Measurements from ENCODE around the gene TCP11L1. TPM values are rescaled to one million over a fixed set of nuclear protein-coding genes. Genes with fewer than 3 reads are reported as not detected.

The TCP11L1 gene
- total and polyA plus RNA-seq, 2 donors (not counting 1 experiment from before 2014, with no cell fraction given), result 7.7 to 19.7 TPM

DNA sequence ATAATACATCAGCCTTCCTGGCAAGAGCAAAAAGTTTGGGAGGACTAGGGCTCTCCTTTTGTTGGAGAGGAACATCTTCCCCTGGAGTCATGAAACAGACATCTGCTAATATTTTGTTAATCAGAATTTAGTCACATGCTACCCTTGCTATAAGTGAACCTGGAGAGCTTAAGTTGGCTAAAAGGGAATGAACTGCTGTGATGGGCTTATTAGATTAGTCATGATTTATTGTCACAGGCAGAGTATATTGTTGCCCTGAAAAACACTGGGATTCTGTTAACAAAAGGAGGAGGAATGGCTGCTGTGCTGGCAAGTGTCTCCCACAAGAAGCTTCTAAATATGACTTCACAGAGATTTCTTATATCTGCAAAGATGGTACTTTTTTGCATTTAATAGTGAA is 16.0 kb downstream of the TCP11L1 start:
- H3K4me2 ChIP-seq (replicated peaks; ENCODE audit: low read depth, low read length, poor library complexity, severe bottlenecking), result no peak overlapping the region
- ATAC-seq (ENCODE audit: low read depth), result no peak
- H3K9ac ChIP-seq (ENCODE audit: low read length), result no peak overlapping the region
- peaks cover 0 to 3% of the 10 kb centered on the region in 2 donors for H3K4me1 ChIP-seq (ENCODE audit: control insufficient read depth in 2 of 2, insufficient read depth in 2 of 2, low read length in 2 of 2)
- intact Hi-C loops (cut with micrococcal nuclease), result no loop called here
- H4K20me1 ChIP-seq (ENCODE audit: control insufficient read depth, insufficient read depth, low read length, poor library complexity, severe bottlenecking), result no peaks in the 10 kb centered on the region
- no peaks in the 10 kb centered on the region for H3K9me3 ChIP-seq (ENCODE audit: control extremely low read depth in 1 of 3, control insufficient read depth in 2 of 3, insufficient read depth in 1 of 3, low read length in 2 of 3)
- Mint-ChIP-seq H3K4me3 (no peak overlapping the region), H3K9me3 (ENCODE audit: insufficient read depth) (no peaks in the 10 kb centered on the region), H3K27ac (no peak overlapping the region), H3K27me3 (no peaks in the 10 kb centered on the region), H3K4me1 (peaks cover 8% of the 10 kb centered on the region)
- no peaks in the 10 kb centered on the region for H3K27me3 ChIP-seq (replicated peaks in 1 of 4; ENCODE audit: control extremely low read depth in 1 of 4, control insufficient read depth in 3 of 4, insufficient read depth in 4 of 4, low read length in 3 of 4)
- H3K4me3 ChIP-seq (ENCODE audit: control extremely low read depth in 1 of 5, extremely low read depth in 1 of 5, insufficient read depth in 1 of 5, low read depth in 2 of 5, low read length in 4 of 5), result no peak overlapping the region
- H3K36me3 ChIP-seq (replicated peaks in 1 of 2; ENCODE audit: control extremely low read depth in 1 of 2, control insufficient read depth in 1 of 2, extremely low read depth in 1 of 2, insufficient read depth in 2 of 2, low read length in 1 of 2), result peaks cover 0 to 23% of the 10 kb centered on the region in 2 experiments
- POLR2A ChIA-PET, result no interaction called here
- H2AFZ ChIP-seq (ENCODE audit: insufficient read depth, low read depth, low read length, poor library complexity, severe bottlenecking), result no peak overlapping the region
- no peak overlapping the region for H3K27ac ChIP-seq (ENCODE audit: low read length in 2 of 2)
- DNase-seq, result no peak
- no peaks in the 10 kb centered on the region for H3K79me2 ChIP-seq (ENCODE audit: control insufficient read depth, insufficient read depth, low read length)
- CTCF ChIA-PET, result interaction anchor here (1.2 to 2.2 kb wide), 2 partner anchors 10 kb away, joined by 4 to 6 read pairs; no protein-coding TSS in a partner anchor
- TF ChIP-seq, protein P1, sequence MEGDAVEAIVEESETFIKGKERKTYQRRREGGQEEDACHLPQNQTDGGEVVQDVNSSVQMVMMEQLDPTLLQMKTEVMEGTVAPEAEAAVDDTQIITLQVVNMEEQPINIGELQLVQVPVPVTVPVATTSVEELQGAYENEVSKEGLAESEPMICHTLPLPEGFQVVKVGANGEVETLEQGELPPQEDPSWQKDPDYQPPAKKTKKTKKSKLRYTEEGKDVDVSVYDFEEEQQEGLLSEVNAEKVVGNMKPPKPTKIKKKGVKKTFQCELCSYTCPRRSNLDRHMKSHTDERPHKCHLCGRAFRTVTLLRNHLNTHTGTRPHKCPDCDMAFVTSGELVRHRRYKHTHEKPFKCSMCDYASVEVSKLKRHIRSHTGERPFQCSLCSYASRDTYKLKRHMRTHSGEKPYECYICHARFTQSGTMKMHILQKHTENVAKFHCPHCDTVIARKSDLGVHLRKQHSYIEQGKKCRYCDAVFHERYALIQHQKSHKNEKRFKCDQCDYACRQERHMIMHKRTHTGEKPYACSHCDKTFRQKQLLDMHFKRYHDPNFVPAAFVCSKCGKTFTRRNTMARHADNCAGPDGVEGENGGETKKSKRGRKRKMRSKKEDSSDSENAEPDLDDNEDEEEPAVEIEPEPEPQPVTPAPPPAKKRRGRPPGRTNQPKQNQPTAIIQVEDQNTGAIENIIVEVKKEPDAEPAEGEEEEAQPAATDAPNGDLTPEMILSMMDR (IDR thresholded peaks at IDR 0.05), result no peak
- no peak for TF ChIP-seq EZH2 (IDR thresholded peaks at IDR 0.05; ENCODE audit: borderline replicate concordance, insufficient read depth, low read depth, low read length, poor library complexity, severe bottlenecking)

DNA sequence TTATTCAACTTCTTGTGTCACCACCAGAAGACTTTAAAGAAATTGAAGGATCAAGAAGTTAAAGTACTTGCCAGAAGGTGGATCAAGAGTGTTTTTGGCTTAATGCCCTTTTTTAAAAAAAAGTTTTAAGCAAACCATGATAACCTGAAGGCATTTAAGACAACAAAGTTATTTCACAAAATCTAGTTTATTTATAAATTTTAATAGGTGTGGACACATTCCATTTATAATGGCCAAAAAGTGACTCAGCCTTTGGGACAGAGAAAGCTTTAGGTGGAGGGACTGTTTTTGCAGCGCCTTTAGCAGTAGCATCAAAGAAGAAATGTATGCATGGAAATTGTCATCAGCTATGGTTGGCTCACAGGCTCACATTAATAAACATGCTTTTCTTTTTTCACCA is 17.9 kb downstream of the TCP11L1 start:
- no peak for ATAC-seq (ENCODE audit: low read depth)
- H3K4me1 ChIP-seq (ENCODE audit: control insufficient read depth in 2 of 2, insufficient read depth in 2 of 2, low read length in 2 of 2), result peaks cover 0 to 3% of the 10 kb centered on the region in 2 donors
- peaks cover 3% of the 10 kb centered on the region for H3K4me1 Mint-ChIP-seq
- H3K79me2 ChIP-seq (ENCODE audit: control insufficient read depth, insufficient read depth, low read length), result no peaks in the 10 kb centered on the region
- H3K9me3 ChIP-seq (ENCODE audit: control extremely low read depth in 1 of 3, control insufficient read depth in 2 of 3, insufficient read depth in 1 of 3, low read length in 2 of 3), result no peaks in the 10 kb centered on the region
- H3K27me3 ChIP-seq (replicated peaks in 1 of 4; ENCODE audit: control extremely low read depth in 1 of 4, control insufficient read depth in 3 of 4, insufficient read depth in 4 of 4, low read length in 3 of 4), result no peaks in the 10 kb centered on the region
- TF ChIP-seq, protein P1 (IDR thresholded peaks at IDR 0.05), result no peak
- TF ChIP-seq EZH2 (IDR thresholded peaks at IDR 0.05; ENCODE audit: borderline replicate concordance, insufficient read depth, low read depth, low read length, poor library complexity, severe bottlenecking), result no peak
- POLR2A ChIA-PET, result no interaction called here
- no peak overlapping the region for H3K4me2 ChIP-seq (replicated peaks; ENCODE audit: low read depth, low read length, poor library complexity, severe bottlenecking)
- CTCF ChIA-PET, result interaction anchor here (2.2 kb wide), 1 partner anchor 8 kb away, joined by 6 read pairs; no protein-coding TSS in a partner anchor
- H4K20me1 ChIP-seq (ENCODE audit: control insufficient read depth, insufficient read depth, low read length, poor library complexity, severe bottlenecking), result no peaks in the 10 kb centered on the region
- no peak overlapping the region for H3K4me3 Mint-ChIP-seq
- no peaks in the 10 kb centered on the region for H3K9me3 Mint-ChIP-seq (ENCODE audit: insufficient read depth)
- no peak overlapping the region for H2AFZ ChIP-seq (ENCODE audit: insufficient read depth, low read depth, low read length, poor library complexity, severe bottlenecking)
- H3K27ac Mint-ChIP-seq, result no peak overlapping the region
- H3K27ac ChIP-seq (ENCODE audit: low read length in 2 of 2), result no peak overlapping the region
- H3K9ac ChIP-seq (ENCODE audit: low read length), result no peak overlapping the region
- DNase-seq, result no peak
- no CpG with 5 or more reads among the region's 1 CpG for WGBS (ENCODE audit: insufficient coverage)
- intact Hi-C loops (cut with micrococcal nuclease), result no loop called here
- H3K4me3 ChIP-seq (ENCODE audit: control extremely low read depth in 1 of 5, extremely low read depth in 1 of 5, insufficient read depth in 1 of 5, low read depth in 2 of 5, low read length in 4 of 5), result no peak overlapping the region
- peaks cover 0 to 33% of the 10 kb centered on the region in 2 experiments for H3K36me3 ChIP-seq (replicated peaks in 1 of 2; ENCODE audit: control extremely low read depth in 1 of 2, control insufficient read depth in 1 of 2, extremely low read depth in 1 of 2, insufficient read depth in 2 of 2, low read length in 1 of 2)
- no peaks in the 10 kb centered on the region for H3K27me3 Mint-ChIP-seq
